NB4 (cell line): Measurements from ENCODE around the gene STX11.

ENCODE experiments used
- DNase-seq: peaks from one replicate; pipeline ENCODE4 v3.0.0; 2010; ENCODE audit warnings: low read depth
- H3K4me3 ChIP-seq: one replicate; pipeline ENCODE4 v1.5.1; 2011; ENCODE audit warnings: mild to moderate bottlenecking, low read depth, low read length, moderate library complexity
- MYC ChIP-seq: IDR thresholded peaks from 2 replicates; pipeline ENCODE4 v1.6.1; 2011; ENCODE audit warnings: low read depth, low read length
- POLR2A ChIP-seq: IDR thresholded peaks from 2 replicates; pipeline ENCODE4 v1.6.1; 2011; ENCODE audit warnings: mild to moderate bottlenecking; ENCODE audit not compliant: insufficient read length; ENCODE audit errors: extremely low read depth
- TF ChIP-seq, protein P1 (sequence below): IDR thresholded peaks from 2 replicates; pipeline ENCODE4 v1.6.1; 2011; ENCODE audit warnings: low read depth, low read length
- TF ChIP-seq, protein P2 (sequence below): IDR thresholded peaks from one replicate; pipeline ENCODE4 v1.5.1; 2012; ENCODE audit warnings: low read depth, low read length

The STX11 gene

DNA sequence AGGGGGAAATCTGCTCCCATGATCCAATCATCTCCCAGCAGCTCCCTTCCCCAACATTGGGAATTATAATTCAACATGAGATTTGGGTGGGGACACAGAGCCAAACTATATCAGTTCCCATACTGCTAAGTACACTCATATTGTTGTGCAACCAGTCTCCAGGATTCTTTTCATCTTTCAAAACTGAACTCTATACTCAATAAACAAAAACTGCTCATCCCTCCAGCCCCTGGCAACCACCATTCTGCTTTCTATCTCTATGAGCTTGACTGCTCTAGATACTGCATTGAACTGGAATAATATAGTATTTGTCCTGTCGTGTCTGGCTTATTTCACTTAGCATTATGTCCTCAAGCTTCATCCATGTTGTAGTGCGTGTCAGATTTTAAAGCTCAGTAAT is 42.9 kb downstream of the STX11 start:
- TF ChIP-seq, protein P1, sequence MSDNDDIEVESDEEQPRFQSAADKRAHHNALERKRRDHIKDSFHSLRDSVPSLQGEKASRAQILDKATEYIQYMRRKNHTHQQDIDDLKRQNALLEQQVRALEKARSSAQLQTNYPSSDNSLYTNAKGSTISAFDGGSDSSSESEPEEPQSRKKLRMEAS, result no peak
- TF ChIP-seq POLR2A, result no peak
- TF ChIP-seq, protein P2, sequence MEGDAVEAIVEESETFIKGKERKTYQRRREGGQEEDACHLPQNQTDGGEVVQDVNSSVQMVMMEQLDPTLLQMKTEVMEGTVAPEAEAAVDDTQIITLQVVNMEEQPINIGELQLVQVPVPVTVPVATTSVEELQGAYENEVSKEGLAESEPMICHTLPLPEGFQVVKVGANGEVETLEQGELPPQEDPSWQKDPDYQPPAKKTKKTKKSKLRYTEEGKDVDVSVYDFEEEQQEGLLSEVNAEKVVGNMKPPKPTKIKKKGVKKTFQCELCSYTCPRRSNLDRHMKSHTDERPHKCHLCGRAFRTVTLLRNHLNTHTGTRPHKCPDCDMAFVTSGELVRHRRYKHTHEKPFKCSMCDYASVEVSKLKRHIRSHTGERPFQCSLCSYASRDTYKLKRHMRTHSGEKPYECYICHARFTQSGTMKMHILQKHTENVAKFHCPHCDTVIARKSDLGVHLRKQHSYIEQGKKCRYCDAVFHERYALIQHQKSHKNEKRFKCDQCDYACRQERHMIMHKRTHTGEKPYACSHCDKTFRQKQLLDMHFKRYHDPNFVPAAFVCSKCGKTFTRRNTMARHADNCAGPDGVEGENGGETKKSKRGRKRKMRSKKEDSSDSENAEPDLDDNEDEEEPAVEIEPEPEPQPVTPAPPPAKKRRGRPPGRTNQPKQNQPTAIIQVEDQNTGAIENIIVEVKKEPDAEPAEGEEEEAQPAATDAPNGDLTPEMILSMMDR, result no peak
- no peak for TF ChIP-seq MYC
- DNase-seq, result no peak
- no peak overlapping the region for H3K4me3 ChIP-seq

DNA sequence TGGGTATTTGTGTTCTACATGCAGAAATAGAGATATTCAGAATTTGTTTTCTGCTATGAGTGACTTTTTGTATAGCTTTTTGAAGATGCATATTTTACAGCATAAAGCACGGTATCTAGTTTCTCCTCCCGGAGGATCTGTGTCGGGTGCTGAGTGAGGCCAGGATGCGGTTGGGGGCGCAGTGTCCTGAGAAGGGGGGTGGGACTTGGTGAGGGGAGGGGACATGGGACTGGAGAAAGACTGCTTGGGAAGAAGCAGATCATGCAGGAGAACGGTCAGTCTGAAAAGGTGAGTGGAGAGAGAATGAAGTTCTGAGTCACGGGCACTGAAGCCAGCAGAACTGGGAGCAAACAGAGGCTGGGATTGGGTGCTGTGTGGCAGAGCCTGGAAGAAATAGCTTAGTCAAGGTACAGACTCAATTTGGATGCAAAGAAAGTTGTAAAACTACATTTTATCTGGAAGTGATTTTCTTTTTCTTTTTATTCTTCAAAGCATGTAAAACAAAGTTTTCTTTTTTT is 44.0 kb downstream of the STX11 start:
- TF ChIP-seq POLR2A (no peak), MYC (no peak)
- TF ChIP-seq, protein P1, result no peak
- TF ChIP-seq, protein P2, result no peak

DNA sequence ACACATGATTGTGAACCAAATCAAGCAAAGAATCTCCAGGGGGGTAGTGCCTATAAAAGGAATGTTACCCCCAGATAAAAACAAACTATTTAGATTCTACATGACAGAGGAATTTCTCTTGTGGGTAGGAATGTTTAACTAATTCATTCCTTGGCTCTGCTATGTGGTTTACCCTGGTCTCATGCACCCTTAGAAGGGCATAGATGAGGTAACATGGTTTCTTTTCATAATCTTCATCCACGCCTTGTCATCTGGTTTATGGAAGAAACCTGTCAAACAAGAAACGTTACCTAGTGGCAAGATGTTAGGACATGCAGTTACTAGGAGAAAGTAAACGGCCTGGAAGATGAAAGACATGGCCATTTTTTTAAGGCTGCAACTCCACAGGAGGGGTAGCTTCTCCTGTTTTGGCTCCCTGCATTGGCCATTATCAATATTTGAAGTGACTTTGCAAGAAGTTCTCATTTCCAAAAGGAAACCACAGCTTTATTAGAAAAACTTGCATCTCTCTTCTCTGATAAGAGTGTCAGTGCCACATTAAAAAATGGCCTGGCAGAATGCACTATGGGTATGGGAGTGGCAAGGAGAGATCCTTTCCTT is 45.5 kb downstream of the STX11 start:
- no peak overlapping the region for H3K4me3 ChIP-seq
- TF ChIP-seq, protein P2, result no peak
- TF ChIP-seq, protein P1, result no peak
- TF ChIP-seq POLR2A (no peak), MYC (no peak)
- DNase-seq, result no peak

More for the DNA sequence above, 44.0 kb downstream of the STX11 start:
- H3K4me3 ChIP-seq, result no peak overlapping the region
- DNase-seq, result no peak

DNA sequence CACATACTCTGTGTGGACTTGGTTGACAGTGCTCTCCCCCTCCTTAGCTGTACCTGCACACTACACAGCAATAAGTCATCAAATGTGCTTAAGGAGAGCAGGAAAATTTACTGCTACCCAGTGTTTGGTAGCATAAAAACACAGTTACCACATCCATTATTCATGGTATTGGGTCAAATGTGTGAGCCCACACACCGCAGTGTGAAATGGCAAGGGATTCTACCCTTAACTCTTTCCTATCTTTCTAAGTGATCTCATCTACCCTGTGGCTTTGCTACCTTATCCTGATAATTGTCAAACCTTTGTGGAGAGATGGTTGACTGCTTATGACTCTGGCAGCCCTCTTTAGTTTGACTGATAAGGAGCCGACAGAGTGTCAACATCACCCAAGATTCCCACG is 47.6 kb downstream of the STX11 start:
- H3K4me3 ChIP-seq, result no peak overlapping the region
- no peak for DNase-seq
- no peak for TF ChIP-seq POLR2A
- TF ChIP-seq, protein P2, result no peak

DNA sequence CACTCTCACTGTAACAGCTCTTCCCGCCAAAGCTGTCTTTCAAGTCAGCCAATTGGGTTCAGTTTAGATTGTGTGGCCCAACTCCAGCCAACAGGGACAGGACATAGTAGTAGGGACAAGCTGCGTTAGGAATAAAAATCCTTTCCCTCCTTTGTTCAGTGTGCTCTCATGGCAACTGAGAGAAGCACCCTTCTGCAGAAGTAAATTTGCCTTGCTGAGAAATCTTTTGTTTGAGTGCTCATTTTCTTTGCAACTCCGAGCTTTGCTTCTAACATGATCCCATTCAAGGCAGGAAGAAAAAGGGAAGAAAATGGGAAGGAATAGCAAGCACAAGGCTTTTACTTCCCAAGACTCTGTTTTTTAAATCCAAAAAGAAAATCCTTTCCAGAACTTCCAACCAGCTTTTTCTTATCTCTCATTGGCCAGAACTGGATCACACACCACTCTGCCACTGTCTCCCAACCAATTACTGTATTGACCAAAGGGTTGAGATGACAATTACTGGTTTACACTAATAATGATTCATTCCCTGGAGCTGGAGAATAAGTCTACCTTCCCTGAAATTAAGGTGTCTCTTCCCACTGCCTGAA is 52.7 kb downstream of the STX11 start:
- no peak for DNase-seq
- H3K4me3 ChIP-seq, result no peak overlapping the region
- TF ChIP-seq, protein P1, result no peak
- TF ChIP-seq, protein P2, result no peak
- TF ChIP-seq POLR2A, result no peak
- no peak for TF ChIP-seq MYC
